ENCODE data around the gene ANKRD50.

- TF ChIP-seq CTCF (IDR thresholded peaks at IDR 0.05; ENCODE audit: low read depth, low read length) = no peak
- TF ChIP-seq EZH2phosphoT487 (IDR thresholded peaks at IDR 0.05; ENCODE audit: low read depth) = no peak
These were observed 53.7 kb downstream of the ANKRD50 start for GRCh38 chr4:124658795-124659194.

Measured in OCI-LY3 (cell line).